Gastroesophageal sphincter (tissue), 3 donors: ENCODE results near the gene GRIK2.

Experiments
- POLR2A ChIP-seq, 2 donors: fragments of 450-650 bp; IDR thresholded peaks; one replicate each; pipeline ENCODE4 v1.6.1; 2017; ENCODE audit warnings: antibody characterized with exemption in 2 of 2, mild to moderate bottlenecking in 2 of 2, moderate library complexity in 1 of 2
- TF ChIP-seq, protein P1 (sequence below), 4 experiments: fragments of 200-600 bp in 2 of 4; fragments of 450-650 bp in 2 of 4; sonication (generic) in 1 of 4; IDR thresholded peaks; one replicate each; pipeline ENCODE4 v1.5.1; 2017 to 2019; ENCODE audit warnings: antibody characterized with exemption in 4 of 4, mild to moderate bottlenecking in 2 of 4, moderate library complexity in 2 of 4

GRCh38 chr6:101645770-101646169, 252.3 kb downstream of the GRIK2 start:
- TF ChIP-seq, protein P1, sequence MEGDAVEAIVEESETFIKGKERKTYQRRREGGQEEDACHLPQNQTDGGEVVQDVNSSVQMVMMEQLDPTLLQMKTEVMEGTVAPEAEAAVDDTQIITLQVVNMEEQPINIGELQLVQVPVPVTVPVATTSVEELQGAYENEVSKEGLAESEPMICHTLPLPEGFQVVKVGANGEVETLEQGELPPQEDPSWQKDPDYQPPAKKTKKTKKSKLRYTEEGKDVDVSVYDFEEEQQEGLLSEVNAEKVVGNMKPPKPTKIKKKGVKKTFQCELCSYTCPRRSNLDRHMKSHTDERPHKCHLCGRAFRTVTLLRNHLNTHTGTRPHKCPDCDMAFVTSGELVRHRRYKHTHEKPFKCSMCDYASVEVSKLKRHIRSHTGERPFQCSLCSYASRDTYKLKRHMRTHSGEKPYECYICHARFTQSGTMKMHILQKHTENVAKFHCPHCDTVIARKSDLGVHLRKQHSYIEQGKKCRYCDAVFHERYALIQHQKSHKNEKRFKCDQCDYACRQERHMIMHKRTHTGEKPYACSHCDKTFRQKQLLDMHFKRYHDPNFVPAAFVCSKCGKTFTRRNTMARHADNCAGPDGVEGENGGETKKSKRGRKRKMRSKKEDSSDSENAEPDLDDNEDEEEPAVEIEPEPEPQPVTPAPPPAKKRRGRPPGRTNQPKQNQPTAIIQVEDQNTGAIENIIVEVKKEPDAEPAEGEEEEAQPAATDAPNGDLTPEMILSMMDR (IDR thresholded peaks at IDR 0.05): no peak
- TF ChIP-seq POLR2A (IDR thresholded peaks at IDR 0.05): no peak
